ENCODE data around the gene GMCL2. TPM values are rescaled to one million over a fixed set of nuclear protein-coding genes. Genes with fewer than 3 reads are reported as not detected.

Gene GMCL2
- total RNA-seq, 1 experiment from 2014 or later = not detected

DNA sequence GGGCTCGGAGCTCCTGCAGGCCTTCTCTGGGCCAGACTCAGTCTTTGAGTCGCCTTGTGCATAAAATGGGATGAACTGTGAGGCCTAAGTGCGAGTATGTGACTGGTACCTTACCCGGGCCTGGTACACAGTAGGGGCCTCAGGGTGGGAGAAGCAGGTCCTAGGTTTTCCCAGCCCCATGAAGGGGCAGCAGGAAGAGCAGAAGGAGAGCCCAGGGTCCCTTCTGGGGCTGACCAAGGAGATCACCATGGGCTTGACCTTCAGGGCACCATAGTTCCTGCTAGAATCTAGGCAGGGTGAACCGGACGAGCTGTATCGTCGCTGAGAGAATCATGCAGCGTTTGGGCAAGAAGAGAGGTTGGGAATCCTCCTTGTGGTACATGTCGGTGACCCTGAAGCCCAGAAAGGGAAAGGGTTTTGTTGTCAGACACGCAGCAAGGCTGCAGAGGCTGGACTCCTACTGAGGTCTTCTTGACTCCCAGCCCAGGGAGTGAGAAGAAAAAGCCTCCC lies 45.8 kb upstream of the GMCL2 start:
- DNase-seq = no peak
- H3K9me3 ChIP-seq = no peaks in the 10 kb centered on the region
- H3K9me3 Mint-ChIP-seq (ENCODE audit: unreplicated experiment) = no peaks in the 10 kb centered on the region
- no peaks in the 10 kb centered on the region for H3K27me3 Mint-ChIP-seq (ENCODE audit: insufficient read depth, unreplicated experiment)
- H3K27me3 ChIP-seq (replicated peaks; ENCODE audit: control insufficient read depth, insufficient read depth, low read length) = no peaks in the 10 kb centered on the region
- ChIA-PET CTCF (no interaction called here), POLR2A (interaction anchor here (0.5 to 3.8 kb wide), 3 partner anchors 29 to 103 kb away, joined by 4 to 15 read pairs (median 4); partner anchors contain the start of genes HNRNPAB and NHP2)
- TSS peak; percentile 56 for BruUV-seq (replicated peaks)
- no peak overlapping the region for H3K27ac Mint-ChIP-seq (ENCODE audit: unreplicated experiment)
- TF ChIP-seq, protein P1, sequence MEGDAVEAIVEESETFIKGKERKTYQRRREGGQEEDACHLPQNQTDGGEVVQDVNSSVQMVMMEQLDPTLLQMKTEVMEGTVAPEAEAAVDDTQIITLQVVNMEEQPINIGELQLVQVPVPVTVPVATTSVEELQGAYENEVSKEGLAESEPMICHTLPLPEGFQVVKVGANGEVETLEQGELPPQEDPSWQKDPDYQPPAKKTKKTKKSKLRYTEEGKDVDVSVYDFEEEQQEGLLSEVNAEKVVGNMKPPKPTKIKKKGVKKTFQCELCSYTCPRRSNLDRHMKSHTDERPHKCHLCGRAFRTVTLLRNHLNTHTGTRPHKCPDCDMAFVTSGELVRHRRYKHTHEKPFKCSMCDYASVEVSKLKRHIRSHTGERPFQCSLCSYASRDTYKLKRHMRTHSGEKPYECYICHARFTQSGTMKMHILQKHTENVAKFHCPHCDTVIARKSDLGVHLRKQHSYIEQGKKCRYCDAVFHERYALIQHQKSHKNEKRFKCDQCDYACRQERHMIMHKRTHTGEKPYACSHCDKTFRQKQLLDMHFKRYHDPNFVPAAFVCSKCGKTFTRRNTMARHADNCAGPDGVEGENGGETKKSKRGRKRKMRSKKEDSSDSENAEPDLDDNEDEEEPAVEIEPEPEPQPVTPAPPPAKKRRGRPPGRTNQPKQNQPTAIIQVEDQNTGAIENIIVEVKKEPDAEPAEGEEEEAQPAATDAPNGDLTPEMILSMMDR (IDR thresholded peaks at IDR 0.05; ENCODE audit: insufficient read depth in 1 of 2, low read depth in 1 of 2, low read length in 1 of 2, severe bottlenecking in 1 of 2, unreplicated experiment in 1 of 2) = no peak
- H3K4me1 Mint-ChIP-seq (ENCODE audit: low read depth, unreplicated experiment) = peaks cover 14% of the 10 kb centered on the region
- H3K36me3 ChIP-seq (ENCODE audit: control insufficient read depth, insufficient read depth, low read length) = 0 out of 2 replicates have a peak, but pooled peaks cover 4% of the 10 kb centered on the region
- peaks cover 33% of the 10 kb centered on the region for H3K36me3 Mint-ChIP-seq (ENCODE audit: insufficient read depth, unreplicated experiment)
- peaks cover 14% of the 10 kb centered on the region for H3K4me1 ChIP-seq
- intact Hi-C loops (cut with micrococcal nuclease; ENCODE audit: unreplicated experiment) = loop anchor here (1.0 kb wide), 1 partner anchor 29 kb away; the partner anchor contains the start of gene HNRNPAB
- peak overlapping the region; percentile 79 for H3K4me3 Mint-ChIP-seq (ENCODE audit: unreplicated experiment)
- H3K4me3 ChIP-seq (ENCODE audit: low read depth, low read length) = peak overlapping the region; percentile 78

DNA sequence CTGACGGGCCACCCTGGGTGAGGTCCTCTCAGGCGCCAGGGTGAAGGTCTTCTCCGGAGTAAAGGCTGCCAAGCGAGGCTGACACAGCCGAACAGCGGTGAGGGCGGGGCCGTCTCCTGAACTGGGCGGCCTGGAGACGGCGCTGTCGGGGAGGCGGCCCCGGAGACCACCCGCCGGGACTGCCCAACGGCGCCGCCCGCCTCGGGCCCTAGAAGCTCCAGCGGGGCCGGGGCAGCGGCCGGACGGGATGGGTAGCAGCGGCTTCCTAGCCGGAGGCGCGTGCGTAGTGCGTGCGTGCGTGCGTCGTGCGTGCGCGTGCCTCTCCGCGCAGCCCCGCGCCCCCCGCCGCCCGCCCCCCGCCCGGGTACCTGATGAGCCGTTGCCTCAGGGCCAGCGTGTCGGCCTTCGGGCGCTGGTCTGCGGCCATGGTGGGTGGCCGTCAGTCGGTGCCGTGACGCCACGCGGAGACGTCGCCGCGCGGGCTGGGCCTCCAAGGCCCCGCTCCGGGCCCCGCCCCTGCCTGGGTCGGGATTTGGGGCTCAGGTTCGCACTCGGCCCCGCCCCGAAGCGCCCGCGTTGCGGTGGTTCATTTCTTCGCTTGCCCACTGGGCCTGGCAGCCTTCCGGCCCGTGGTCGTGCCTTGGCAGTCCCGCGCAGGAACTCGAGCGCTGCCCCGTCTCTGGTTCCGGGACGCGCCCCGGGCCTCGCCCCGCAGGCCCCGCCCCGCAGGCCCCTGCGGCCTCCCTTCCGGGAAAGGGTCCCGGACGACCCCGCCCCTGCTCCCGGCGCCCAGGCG lies 45.2 kb upstream of the GMCL2 start, which contains the start of gene PHYKPL:
TSS of gene PHYKPL (minus strand) at position 679 of the 796 bp plus-strand sequence. CDS start at position 427, 252 bp downstream.
- POLR2A ChIA-PET = interaction anchor here (0.5 to 3.8 kb wide), 4 partner anchors 11 to 103 kb away, joined by 4 to 15 read pairs (median 4); partner anchors contain the start of genes HNRNPAB and NHP2
- H3K27ac Mint-ChIP-seq (ENCODE audit: unreplicated experiment) = peak within 1 kb of the TSS; percentile 77
- H3K9me3 Mint-ChIP-seq (ENCODE audit: unreplicated experiment) = no peaks in the 10 kb centered on the region
- H3K4me1 ChIP-seq = peaks cover 20% of the 10 kb centered on the region
- 0 out of 2 replicates have a peak, but pooled peaks cover 4% of the 10 kb centered on the region for H3K36me3 ChIP-seq (ENCODE audit: control insufficient read depth, insufficient read depth, low read length)
- intact Hi-C loops (cut with micrococcal nuclease; ENCODE audit: unreplicated experiment) = loop anchor here (1.0 kb wide), 1 partner anchor 28 kb away; the partner anchor contains the start of gene HNRNPAB
- no peaks in the 10 kb centered on the region for H3K9me3 ChIP-seq
- peak; percentile 72 to 81 for DNase-seq
- H3K27me3 ChIP-seq (replicated peaks; ENCODE audit: control insufficient read depth, insufficient read depth, low read length) = no peaks in the 10 kb centered on the region
- no peaks in the 10 kb centered on the region for H3K27me3 Mint-ChIP-seq (ENCODE audit: insufficient read depth, unreplicated experiment)
- CTCF ChIA-PET = interaction anchor here (0.6 kb wide), 1 partner anchor 19 kb away, joined by 3 read pairs; no protein-coding TSS in a partner anchor
- peak within 1 kb of the TSS; percentile 78 for H3K4me3 ChIP-seq (ENCODE audit: low read depth, low read length)
- H3K36me3 Mint-ChIP-seq (ENCODE audit: insufficient read depth, unreplicated experiment) = peaks cover 40% of the 10 kb centered on the region
- TF ChIP-seq, protein P1 (IDR thresholded peaks at IDR 0.05; ENCODE audit: insufficient read depth in 1 of 2, low read depth in 1 of 2, low read length in 1 of 2, severe bottlenecking in 1 of 2, unreplicated experiment in 1 of 2) = peak in 1 of 2 experiments; percentile 15
- H3K4me3 Mint-ChIP-seq (ENCODE audit: unreplicated experiment) = peak within 1 kb of the TSS; percentile 79
- peaks cover 21% of the 10 kb centered on the region for H3K4me1 Mint-ChIP-seq (ENCODE audit: low read depth, unreplicated experiment)
- no TSS peak for BruUV-seq (replicated peaks)

DNA sequence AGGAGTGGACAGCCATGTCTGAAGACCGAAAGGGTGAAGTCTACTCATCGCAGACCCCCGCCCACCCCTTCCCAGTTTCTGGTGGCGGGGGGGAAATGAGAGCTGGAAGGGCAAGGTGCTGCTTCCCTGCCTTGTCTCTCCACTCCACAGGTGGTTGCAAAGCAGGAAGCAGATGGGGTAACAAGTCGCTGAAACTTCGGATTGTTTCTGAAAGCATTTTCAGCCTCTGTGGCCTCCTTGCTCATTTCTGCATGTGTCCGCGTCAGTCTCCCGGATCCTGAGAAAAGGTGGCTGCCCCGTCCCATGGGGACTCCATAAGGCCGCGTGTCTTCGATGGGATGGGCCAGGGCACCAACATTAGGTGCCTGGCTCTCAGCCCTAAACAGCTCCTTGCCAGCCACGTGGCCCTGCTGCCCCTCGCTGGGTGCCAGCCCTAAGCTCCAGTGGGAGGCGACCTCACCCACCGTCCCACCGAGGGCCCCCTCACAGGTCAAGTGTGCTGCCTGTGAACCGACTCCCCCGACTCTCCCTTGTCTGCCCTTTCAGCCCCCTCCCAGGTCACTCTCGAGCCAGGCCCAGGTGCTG lies 44.5 kb upstream of the GMCL2 start:
- intact Hi-C loops (cut with micrococcal nuclease; ENCODE audit: unreplicated experiment) = loop anchor here (1.0 kb wide), 1 partner anchor 27 kb away; the partner anchor contains the start of gene HNRNPAB
- H3K4me3 Mint-ChIP-seq (ENCODE audit: unreplicated experiment) = peak overlapping the region; percentile 79

More for the DNA sequence above, 44.5 kb upstream of the GMCL2 start:
- no peak for DNase-seq
- H3K27ac Mint-ChIP-seq (ENCODE audit: unreplicated experiment) = peak overlapping the region; percentile 77
- H3K9me3 Mint-ChIP-seq (ENCODE audit: unreplicated experiment) = no peaks in the 10 kb centered on the region
- Histone ChIP-seq H3K36me3 (ENCODE audit: control insufficient read depth, insufficient read depth, low read length) (0 out of 2 replicates have a peak, but pooled peaks cover 4% of the 10 kb centered on the region), H3K9me3 (no peaks in the 10 kb centered on the region), H3K27me3 (replicated peaks; ENCODE audit: control insufficient read depth, insufficient read depth, low read length) (no peaks in the 10 kb centered on the region), H3K4me1 (peaks cover 27% of the 10 kb centered on the region), H3K4me3 (ENCODE audit: low read depth, low read length) (peak overlapping the region; percentile 78)
- H3K27me3 Mint-ChIP-seq (ENCODE audit: insufficient read depth, unreplicated experiment) = no peaks in the 10 kb centered on the region
- TF ChIP-seq, protein P1 (IDR thresholded peaks at IDR 0.05; ENCODE audit: insufficient read depth in 1 of 2, low read depth in 1 of 2, low read length in 1 of 2, severe bottlenecking in 1 of 2, unreplicated experiment in 1 of 2) = no peak
- peaks cover 28% of the 10 kb centered on the region for H3K4me1 Mint-ChIP-seq (ENCODE audit: low read depth, unreplicated experiment)
- no TSS peak for BruUV-seq (replicated peaks)
- peaks cover 46% of the 10 kb centered on the region for H3K36me3 Mint-ChIP-seq (ENCODE audit: insufficient read depth, unreplicated experiment)
- POLR2A ChIA-PET = interaction anchor here (0.5 to 3.8 kb wide), 4 partner anchors 8 to 27 kb away, joined by 4 to 15 read pairs (median 5); partner anchors contain the start of gene HNRNPAB
- CTCF ChIA-PET = interaction anchor here (0.6 kb wide), 1 partner anchor 155 kb away, joined by 3 read pairs; no protein-coding TSS in a partner anchor
